Epithelial cell of esophagus (primary cell): Measurements from ENCODE around the gene HS6ST2.

ENCODE experiments used
- DNase-seq: peaks from one replicate; pipeline ENCODE4 v3.0.0; 2010; ENCODE audit warnings: low read depth
- H3K4me3 ChIP-seq: 2 replicates; pipeline ENCODE4 v1.5.1; 2011; ENCODE audit warnings: mild to moderate bottlenecking, low read length, control low read depth
- TF ChIP-seq, protein P1 (sequence below): IDR thresholded peaks from 2 replicates; pipeline ENCODE4 v1.5.1; 2011; ENCODE audit warnings: low read depth, mild to moderate bottlenecking, low read length, control low read depth, inconsistent platforms; ENCODE audit not compliant: insufficient read depth; ENCODE audit errors: missing control alignments

The HS6ST2 gene

DNA sequence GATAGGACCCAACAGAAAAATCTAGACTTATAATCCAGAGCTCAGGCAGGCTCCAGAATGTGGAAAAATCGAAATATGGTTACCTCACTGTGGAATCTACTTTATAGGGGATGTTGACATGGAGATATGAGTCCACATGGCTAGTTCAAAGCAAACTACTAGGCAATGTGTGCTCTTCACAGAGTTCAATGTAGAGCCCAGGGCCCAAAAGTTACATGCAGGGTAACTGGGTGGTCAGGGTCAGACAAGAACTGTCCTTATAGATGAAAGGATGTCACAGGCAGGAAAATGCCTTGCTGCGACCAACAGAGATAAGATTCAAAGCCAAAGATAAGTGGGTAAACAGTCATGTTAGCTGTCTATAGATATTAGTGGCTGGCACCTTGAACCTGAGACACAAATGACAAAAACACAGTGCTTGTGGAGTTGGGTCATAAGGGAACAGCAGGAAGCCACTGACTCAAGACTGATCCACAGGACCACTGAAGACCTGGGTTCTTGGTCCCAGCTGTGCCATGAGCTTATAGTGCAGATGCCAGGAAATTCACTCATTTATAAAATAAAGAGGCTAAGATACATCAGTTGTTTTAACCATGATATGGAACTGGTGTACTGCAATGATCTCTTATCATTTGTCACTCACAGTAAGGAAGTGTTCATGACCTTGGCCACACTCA lies 367.9 kb downstream of the HS6ST2 start:
- TF ChIP-seq, protein P1, sequence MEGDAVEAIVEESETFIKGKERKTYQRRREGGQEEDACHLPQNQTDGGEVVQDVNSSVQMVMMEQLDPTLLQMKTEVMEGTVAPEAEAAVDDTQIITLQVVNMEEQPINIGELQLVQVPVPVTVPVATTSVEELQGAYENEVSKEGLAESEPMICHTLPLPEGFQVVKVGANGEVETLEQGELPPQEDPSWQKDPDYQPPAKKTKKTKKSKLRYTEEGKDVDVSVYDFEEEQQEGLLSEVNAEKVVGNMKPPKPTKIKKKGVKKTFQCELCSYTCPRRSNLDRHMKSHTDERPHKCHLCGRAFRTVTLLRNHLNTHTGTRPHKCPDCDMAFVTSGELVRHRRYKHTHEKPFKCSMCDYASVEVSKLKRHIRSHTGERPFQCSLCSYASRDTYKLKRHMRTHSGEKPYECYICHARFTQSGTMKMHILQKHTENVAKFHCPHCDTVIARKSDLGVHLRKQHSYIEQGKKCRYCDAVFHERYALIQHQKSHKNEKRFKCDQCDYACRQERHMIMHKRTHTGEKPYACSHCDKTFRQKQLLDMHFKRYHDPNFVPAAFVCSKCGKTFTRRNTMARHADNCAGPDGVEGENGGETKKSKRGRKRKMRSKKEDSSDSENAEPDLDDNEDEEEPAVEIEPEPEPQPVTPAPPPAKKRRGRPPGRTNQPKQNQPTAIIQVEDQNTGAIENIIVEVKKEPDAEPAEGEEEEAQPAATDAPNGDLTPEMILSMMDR: no peak
- no peak for DNase-seq
- no peak overlapping the region for H3K4me3 ChIP-seq

DNA sequence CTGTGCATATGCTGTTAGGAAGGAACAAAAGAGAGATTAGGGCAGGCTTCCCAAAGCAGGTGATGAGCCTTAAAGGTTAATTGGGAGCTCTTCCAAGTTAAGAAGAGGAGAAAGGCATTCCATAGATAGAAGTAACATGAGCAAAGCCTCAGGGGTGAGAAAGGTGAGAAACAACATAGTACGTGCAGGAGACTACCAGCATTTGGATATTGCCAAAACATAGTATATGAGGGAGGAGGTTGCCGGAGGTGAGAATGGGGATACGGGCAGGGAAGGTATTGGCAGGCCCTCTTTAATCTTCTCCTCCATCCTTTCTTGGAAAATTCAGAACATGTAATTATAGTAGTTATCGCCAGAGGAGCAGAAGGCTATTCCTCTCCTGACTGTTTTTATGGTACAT lies 373.5 kb downstream of the HS6ST2 start:
- H3K4me3 ChIP-seq: no peak overlapping the region
- TF ChIP-seq, protein P1: no peak

DNA sequence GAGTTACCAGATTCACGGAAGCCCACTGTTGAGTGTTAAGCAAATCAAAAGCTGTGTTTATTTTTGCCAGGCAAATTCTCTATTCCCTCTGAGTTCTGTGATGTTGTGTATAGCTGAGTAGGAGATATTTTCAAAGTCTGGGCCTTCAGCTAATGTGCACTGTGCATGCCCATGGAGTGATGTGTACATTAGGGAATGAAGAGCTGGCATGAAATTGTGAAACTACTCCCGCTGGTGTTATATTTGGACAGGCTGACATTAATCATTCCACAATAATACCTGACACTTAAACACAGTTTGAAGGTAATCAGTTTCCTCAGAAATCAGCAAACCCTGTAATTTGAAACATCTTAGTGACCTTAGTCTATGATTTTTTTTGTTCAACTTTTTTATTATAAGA lies 381.5 kb downstream of the HS6ST2 start:
- TF ChIP-seq, protein P1: no peak
- DNase-seq: peak; percentile 27
- H3K4me3 ChIP-seq: no peak overlapping the region

More for the DNA sequence above, 373.5 kb downstream of the HS6ST2 start:
- DNase-seq: no peak
